H4 (cell line): Measurements from ENCODE around the gene SMC1B. TPM values are rescaled to one million over a fixed set of nuclear protein-coding genes. Genes with fewer than 3 reads are reported as not detected.
"Not testable (repeated sequence)": the region's sequence is repeated elsewhere in the genome, so short reads cannot be mapped to it uniquely, and the experiment has no call there.

Source experiments
- DNase-seq: peaks from one replicate; pipeline ENCODE4 v3.0.0-alpha.2; 2015; ENCODE audit warnings: low spot score
- total RNA-seq: library from RNA; depleted of rRNA; stranded (reverse); fragments of >200 nt; shearing (Covaris generic); gene quantifications from 2 replicates; pipeline ENCODE4 v1.2.3, GENCODE V29; 2014

Gene SMC1B
- total RNA-seq, 1 experiment from 2014 or later, result not detected

DNA sequence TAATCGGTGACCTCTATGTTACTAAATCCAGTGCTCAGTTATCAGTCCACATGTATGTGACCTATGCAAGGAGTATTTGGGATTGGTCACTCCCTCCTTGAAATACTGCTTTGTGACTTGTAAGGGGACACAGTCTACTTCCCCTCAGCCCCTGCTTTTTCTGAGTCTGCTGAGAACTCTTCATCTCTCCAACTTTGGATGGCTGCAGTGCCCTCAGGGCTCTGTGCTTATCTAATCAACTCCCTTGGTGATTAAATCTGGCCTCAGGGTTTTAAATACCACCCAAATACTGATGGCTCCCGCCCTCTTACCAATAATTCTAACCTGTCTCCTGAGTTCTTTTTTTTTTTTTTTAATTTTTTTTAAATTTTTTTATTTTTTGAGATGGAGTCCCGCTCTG, 63.5 kb downstream of the SMC1B start:
- no peak for DNase-seq

DNA sequence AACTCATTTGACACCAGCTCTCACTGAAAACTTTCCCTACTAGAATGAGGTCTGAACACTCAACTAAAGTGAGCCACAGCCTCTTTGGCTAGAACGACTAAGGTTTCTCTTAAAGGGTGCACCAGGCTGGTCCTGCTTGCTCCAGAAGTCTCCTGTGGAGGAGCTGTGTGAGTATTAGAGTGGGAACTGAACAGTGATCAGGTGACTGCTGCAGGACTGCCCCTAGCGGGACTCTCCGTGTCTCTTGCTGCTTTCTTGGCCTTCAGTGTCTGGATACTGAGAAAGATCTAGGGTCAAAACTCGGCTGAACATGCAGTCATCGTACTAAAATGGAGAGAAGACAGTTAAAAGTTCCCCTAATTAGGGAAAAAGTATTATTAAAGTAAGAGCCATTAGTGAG, 69.1 kb downstream of the SMC1B start:
- no peak for DNase-seq

DNA sequence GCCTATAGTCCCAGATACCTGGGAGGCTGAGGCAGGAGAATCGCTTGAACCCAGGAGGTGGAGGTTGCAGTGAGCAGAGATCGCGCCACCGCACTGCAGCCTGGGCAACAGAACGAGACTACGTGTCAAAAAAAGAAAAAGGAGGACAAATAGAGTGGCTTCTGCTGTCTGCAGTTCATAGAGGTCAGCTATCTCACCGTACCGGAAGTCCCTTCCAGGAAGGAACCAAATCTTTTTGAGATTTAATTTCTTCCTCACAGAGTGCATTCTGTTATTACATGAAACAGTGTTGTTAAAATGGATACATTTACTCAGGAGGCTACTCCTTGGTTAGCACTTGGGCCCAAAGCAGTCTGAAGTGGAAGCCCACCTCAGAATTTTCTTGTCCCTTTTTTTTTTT, 70.3 kb downstream of the SMC1B start:
- DNase-seq, result no peak

DNA sequence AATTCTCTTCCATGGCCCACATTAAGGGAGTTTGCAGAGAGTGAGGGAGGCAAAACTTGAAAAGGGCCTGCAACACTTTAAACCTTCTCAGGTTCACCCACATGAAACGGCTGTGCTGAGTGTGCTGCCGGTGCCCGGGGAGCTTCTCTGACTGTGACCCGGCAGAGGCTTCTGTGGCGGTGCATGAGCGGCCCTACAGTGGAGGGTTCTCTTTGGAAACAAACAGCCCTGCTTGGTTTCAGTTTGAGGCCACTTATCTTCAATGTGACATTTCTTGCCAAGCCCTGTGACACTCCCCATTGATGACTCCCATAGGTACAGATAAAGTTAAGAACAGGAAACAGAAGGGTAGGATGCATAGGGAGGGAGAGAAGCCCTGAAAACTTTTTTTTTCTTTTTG, 71.9 kb downstream of the SMC1B start:
- DNase-seq, result no peak

DNA sequence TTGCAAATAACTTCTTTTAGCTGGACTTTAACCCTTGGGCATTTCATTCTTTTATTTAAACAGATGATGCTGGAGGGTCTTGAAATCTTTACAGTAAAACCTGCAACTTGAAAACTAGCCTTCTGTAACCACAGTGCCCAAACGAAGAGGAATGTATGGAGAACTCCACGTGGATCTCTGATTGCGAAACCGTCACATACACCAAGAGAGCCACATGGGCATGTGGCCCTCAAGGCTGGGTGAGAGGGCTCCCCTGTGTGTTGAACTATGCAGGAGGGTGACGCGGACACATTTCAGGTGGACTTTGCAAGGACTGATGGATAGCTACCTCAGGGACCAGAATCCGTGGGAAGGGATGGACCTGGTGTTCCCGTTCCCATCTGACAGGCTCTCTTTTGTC, 73.1 kb downstream of the SMC1B start:
- no peak for DNase-seq

DNA sequence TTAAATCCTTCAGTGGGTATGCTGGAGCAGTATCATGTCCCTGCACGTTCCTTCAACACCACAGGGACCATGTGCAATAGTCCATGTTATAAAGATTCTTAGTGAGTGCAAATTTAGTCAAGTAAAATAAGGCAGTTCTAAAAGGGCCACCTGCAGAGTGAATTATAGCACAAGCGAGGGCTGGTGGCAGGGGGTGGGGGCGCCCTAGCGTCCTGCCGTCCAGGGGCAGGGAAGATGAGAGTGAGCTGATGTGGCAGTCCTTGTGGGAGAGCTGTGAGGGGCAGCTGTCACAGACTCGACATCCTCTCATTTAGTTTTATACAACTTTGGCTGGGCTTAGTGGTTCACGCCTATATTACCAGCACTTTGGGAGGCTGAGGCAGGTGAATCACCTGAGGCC, 74.6 kb downstream of the SMC1B start:
- DNase-seq, result no peak

DNA sequence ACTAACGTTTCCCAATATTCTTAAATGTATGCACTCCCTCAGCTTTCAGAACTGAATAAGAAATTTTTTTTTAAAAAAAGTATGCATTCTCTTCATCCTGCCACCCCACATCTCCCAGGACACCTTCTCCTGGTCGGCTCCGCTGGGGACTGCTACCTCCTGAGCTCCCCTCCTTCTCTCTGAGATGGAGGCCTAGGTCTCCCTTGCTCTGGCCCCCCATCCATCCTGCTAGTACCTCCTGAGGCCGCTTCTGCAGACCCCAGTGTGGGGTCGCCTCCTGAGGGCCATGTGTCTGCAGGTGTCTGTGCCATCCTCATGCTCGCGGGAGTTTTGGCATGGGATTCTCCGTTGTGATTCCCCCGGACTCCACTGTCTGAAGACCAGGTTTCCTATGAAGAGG, 75.9 kb downstream of the SMC1B start:
- DNase-seq, result no peak

DNA sequence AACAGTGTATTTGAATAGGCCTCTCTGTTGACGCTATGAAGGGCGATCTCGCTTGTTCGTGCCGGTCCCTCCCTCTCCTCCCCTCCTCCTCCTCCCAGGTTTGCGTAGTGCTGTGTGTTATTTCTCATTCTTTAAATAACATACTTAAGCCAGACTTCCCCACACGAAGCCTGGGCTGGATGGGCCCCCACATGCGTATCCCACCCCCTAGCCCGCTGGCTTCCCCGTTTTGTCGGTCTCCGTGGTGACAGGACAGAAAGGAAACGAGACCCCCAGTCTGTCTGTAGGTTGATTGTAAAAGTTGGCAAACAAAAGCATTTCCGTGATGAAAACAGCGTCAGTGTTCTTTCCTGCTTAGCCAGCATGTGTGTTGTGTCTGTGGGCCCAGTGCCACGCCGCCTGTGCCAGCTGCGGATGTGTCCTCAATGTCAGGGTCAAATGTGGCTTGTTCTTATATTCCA, 76.4 kb downstream of the SMC1B start:
- no peak for DNase-seq

DNA sequence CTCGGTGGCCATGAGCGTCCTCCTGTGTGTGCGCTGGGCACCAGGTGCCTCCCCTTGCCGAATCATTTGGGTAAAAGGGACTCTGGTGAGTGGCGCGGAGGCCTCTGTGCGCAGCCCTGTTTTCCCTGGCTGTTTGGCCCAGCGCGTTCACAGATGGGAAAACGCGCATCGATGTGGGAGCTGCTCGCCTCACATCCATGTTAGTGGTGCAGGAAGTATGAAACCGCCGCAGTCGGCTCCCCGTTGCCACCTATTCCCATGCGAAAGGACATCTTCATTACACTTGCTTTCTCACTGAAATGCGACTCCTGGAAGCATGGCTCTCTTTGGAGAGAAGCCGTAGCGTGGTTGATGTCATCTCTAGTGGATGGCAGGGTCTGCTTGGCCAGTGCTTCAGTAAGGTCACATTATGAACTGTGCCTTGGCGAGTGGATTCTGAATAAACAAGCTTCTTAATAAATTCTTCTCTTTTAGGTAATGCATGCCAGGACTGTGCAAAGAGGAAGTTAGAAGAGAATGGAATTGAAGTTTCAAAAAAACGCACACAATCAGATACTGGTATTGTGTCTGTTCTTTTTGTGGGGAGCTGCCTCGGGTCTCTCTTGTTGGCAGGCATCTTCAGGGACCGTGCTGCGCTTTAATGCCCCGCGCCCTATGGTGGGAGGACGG, 77.4 kb downstream of the SMC1B start:
- no peak for DNase-seq

DNA sequence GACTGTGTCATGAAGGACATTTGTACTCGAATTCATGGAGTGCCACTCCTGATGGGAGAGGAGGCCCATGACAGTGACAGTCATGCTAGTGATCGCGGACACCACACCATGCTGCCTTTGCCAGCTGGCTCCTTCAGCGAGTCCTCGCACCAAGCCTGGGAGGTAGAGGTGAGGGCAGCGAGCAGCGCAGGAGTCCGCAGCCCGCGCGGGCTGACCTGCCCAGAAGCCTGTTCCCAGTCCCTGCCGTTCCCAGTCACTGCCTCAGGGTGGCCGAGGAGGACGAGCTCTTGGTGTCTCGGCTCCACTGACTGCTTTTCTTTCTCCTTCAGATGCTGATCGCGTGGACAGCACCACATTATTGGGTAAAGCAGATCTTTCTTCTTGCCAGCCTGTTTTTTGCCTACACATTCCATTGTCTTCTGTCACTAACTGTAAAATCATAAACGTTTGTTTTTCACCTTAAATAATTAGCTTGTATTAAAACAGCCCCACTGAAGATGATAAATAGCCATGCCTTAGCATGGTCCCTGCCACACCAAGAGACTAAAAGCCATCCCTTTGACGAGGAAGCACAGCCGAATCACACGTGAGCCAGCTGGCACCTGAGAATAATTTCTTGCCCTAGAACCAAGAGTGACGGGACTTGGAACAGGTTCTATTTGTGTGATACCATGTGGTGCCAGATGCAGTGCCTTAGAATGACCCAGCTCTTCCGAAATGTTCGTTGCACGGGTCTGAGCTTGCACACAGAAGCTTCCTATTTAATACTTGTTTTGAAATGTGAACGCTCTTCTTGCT, 78.2 kb downstream of the SMC1B start:
- no peak for DNase-seq

DNA sequence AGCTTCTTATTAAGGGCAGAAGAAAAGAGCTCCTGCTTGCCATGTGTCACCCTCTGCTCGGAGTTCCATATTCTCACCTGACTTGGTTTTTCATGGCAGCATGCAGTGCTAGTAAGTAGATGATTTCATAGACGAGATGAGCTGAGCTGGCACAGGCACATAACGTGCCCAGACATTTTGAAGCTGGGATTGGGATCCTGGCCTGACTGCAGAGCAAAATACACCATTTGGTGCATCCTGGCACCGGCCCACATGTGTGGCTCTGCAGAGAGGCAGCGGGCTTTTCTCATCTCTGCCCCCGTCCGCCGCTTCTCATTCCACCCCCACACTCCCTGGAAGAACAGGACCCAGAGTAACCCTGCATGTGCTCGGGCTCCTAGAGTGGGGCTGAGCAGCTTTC, 78.9 kb downstream of the SMC1B start:
- no peak for DNase-seq

DNA sequence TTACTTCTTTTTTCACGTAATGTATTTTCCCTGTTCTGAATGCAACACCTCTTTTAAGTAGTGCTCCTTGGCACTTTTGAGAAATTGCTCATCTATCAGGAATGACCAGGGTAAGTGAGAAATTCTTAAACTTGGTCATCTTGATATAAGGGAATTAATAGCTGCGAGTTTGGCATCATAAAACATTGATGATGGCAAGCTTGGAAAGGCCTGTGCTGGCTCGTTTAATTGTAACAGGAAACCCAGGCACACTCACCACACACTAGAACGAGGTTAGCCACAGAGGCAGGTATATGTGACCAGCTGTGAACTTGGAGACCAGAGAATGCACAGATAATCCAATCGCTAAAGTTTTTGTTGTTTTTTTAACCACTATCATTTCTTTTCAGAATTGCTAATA, 79.3 kb downstream of the SMC1B start:
- no peak for DNase-seq

DNA sequence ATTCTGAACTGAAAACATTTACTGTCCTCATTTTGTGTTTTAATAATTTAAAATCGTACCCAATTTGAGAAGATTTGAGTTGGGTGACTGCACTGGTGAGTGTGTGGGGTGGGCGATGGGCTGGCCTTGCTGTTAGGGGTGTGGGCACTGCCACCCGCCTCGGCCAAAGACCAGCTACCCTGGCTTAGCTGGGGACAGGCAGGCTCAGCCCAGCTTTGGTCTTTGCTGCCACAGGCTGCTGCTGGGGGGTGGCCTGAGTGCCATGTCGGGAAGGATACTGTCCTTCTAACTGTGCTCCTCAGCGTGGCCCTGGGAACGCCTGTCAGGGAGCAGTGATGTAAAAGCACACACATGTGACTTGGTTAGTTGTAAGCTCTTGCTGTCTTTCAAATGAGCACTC, 81.4 kb downstream of the SMC1B start:
- no peak for DNase-seq

DNA sequence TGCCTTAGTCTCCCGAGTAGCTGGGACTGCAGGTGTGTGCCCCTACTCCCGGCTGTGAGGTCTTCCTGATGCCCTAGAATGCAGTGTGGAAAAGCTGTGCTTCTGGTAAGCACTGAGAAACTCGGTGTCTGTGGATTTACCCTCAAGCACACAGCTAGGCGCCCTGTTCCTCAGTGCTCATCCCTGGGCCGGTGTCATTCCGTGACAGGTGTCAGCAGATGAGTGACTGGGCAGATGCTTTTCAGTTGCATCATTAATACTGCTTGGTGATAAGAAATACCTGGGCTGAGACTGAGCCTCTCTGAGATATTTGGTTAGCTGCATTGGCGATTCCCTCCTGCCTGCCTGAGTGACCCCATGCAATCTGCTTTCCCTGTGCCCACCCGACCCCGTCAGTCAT, 81.9 kb downstream of the SMC1B start:
- no peak for DNase-seq

DNA sequence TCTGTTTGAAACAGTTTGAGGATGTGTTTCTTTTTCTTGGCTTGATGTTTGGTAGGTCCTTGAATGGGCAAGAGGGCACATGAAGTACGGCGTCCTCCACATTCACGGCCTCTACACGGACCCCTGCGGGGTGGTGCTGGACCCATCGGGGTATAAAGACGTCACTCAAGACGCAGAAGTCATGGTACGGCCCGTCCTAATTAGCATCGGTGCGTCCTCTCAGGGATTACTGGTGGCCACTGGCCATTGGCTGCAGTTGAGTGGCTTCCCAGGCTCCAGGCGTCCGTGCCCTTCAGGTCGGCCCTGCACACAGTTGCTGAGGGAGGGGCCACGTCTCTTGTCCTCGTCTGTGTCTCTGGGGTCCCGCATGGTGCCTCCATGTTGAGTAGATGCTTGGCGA, 82.9 kb downstream of the SMC1B start:
- no peak for DNase-seq

DNA sequence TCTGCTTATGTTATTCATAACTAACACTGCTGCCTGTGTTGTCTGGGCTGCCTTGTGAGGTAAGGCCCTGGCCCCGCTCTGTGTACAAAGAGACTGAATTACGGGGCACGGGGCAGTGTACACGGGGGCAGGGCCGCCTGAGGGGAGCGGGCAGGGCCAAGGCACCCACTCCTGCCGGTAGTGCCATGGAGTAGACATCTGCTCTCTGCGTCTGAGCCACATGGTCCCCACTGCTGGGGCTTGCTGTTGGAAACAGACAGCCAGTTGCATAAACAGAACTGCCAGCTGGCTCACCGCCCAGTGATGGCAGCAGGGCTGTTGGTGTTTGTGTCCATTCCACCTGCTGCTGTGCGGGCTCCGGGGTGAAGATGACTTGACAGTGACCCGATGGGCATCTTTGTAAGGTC, 83.9 kb downstream of the SMC1B start:
- no peak for DNase-seq

DNA sequence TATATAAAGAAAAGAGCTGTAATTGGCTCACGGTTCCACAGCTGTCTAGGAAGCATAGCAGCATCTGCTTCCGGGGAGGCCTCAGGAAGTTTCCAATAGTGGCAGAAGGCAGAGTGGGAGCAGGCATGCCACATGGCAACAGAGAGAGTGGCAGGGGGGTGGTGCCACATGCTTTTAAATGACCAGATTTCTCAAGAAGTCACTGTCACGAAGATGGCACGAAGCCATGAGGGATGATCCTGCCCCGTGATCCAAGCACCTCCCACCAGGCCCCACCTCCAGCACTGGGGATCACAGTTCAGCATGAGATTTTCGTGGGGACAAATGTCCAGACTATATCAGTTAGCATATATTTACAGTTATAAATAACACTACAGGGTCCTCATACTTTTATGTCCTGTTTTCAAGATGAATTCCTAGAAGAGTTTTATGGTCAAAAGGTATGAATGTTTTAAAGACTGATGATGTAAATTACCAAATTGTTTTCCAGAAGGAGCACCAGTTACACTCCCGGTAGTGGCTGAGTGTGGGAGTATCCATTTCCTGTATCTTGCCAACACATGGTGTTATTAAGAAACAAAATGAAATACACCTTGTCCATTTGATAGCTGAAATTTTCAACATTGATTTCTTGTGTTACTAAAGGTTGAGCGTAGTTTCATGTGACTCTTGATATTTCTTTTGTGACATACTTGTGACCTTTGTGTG, 84.4 kb downstream of the SMC1B start:
- DNase-seq, result no peak

DNA sequence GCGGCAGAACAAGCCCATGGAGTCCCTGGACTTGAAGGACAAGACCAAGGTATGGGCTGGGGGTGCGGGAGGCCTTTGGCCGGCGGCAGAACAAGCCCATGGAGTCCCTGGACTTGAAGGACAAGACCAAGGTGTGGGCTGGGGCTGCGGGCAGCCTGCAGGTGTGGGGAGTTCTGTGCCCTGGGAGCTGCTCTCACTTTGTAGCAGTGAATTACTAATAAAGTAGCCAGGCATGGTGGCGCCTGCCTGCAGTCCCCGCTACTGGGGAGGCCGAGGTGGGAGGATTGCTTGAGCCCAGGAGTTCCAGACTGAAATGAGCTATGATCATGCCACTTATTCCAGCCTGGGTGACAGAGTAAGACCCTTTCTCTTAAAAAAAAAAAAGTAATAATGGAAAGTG, 85.1 kb downstream of the SMC1B start:
- not testable (repeated sequence) for DNase-seq

DNA sequence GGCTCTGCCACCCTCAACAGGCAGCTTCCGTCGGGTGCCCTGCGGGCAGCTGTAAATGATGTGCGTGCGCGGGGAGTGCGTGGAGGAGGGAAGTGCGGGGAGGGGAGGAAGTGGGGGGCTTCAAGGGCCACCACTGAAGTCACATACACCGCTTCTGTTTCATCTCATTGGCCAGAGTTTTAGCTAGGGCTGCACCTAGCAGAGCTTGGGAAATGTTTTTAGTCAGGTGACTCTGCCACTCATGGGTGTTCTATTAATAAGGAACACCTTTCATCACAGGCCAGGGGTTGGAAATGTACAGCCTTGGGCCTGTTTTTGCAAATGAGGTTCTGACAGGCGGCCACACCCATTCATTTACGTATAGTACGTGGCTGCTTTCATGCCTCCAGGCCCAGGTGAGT, 89.1 kb downstream of the SMC1B start:
- DNase-seq, result no peak

DNA sequence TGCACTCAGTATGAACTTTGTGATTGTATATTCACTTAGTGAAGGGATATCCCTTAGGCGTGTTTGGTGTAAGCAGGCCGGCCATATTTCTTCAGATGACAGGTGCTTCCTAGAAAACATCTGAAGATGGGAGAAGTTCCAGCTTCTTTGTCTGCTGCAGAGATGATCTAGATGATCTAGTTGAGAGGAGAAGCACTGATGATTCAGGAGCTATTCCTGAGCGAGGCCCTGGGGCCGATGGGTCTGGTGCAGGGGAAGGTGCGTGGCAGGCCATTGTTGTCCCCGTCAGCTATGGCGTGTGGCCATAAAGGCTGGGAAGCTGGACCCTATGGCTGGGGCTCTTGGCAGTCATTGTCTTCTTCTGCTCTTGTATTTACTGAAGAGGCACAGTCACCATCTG, 89.7 kb downstream of the SMC1B start:
- DNase-seq, result no peak

DNA sequence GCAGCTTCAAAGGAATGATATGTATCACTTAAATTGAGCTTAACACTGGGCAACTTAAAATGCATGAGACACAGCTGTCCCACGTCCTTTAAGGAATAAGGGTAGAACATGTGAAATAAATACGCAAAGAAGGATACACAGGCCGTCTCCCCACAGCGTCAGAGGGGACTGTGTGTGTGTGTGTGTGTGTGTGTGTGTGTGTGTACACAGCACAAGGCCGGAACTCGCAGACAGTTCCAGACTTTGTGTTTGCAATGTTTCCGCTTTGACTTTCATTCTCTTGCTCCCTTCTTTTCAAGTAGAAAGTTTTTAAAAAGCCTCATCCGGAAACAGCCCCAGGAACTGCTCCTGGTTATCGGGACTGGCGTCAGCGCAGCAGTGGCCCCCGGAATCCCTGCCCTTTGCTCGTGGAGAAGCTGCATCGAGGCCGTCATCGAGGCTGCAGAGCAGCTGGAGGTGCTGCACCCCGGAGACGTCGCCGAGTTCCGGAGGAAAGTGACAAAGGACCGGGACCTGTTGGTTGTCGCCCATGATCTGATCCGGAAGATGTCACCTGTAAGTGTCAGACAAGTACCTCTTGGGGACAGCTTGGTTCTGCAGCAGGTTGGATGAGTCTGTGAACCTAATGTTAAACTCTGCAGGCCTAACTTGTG, 90.4 kb downstream of the SMC1B start:
- no peak for DNase-seq

DNA sequence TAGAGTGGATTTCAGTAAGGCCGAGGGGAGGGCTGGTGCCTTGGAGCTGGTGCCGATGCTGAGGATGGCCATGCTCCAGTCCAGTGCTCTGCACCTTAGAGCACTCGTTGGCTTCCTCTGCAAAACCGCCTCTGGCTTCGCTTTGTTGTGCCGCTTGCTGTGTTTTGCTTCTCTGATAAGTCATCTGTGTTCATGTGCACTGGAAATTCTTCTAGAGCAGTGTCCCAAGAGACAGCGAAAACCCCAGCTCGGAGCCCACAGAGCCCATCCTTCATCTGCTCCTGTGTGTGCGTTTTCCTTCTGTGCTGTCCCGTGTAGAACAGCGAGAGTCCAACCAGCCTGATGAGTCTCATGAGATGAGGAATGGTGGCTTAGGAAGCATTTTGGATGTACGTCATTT, 91.6 kb downstream of the SMC1B start:
- no peak for DNase-seq
